Suprapubic skin (tissue), 4 donors: ENCODE results near the gene GRAMD4.

Experiments used
- CTCF ChIP-seq, 2 donors: fragments of 200-600 bp in 1 of 2; fragments of 450-650 bp in 1 of 2; sonication (generic) in 1 of 2; IDR thresholded peaks; one replicate each; pipeline ENCODE4 v1.5.1; 2016 to 2019; ENCODE audit warnings: antibody characterized with exemption in 2 of 2, mild to moderate bottlenecking in 1 of 2, moderate library complexity in 1 of 2
- POLR2A ChIP-seq, 2 donors: fragments of 450-650 bp; IDR thresholded peaks; one replicate each; pipeline ENCODE4 v1.6.1; 2017; ENCODE audit warnings: antibody characterized with exemption in 2 of 2, mild to moderate bottlenecking in 2 of 2, moderate library complexity in 2 of 2
- POLR2AphosphoS5 ChIP-seq, 3 donors: sonication (generic); formaldehyde crosslinking; IDR thresholded peaks; one replicate each; pipeline ENCODE4 v1.6.1; 2017; ENCODE audit warnings: antibody characterized with exemption in 3 of 3

- TF ChIP-seq CTCF (IDR thresholded peaks at IDR 0.05) = no peak
- no peak for TF ChIP-seq POLR2A (IDR thresholded peaks at IDR 0.05)
- no peak for TF ChIP-seq POLR2AphosphoS5 (IDR thresholded peaks at IDR 0.05)
Observed at GRCh38 chr22:46663436-46664100, 43.4 kb downstream of the GRAMD4 start.
